Hepatocyte (in vitro differentiated cells): ENCODE measurements around the gene KANSL3.
"Not testable (repeated sequence)": the region's sequence is repeated elsewhere in the genome, so short reads cannot be mapped to it uniquely, and the experiment has no call there.

Source experiments
- EZH2 ChIP-seq: fragments of 200-600 bp; sonication (generic); IDR thresholded peaks from 2 replicates; pipeline ENCODE4 v1.6.1; 2016; ENCODE audit warnings: antibody characterized with exemption, mild to moderate bottlenecking, borderline replicate concordance
- EZH2phosphoT487 ChIP-seq: fragments of 200-600 bp; sonication (generic); IDR thresholded peaks from one replicate; pipeline ENCODE4 v1.6.1; 2018; ENCODE audit warnings: antibody characterized with exemption, mild to moderate bottlenecking, low read depth, moderate library complexity; ENCODE audit not compliant: unreplicated experiment, severe bottlenecking
- TF ChIP-seq, protein P1 (sequence below): fragments of 200-600 bp; sonication (generic); IDR thresholded peaks from 2 replicates; pipeline ENCODE4 v1.5.1; 2016; ENCODE audit warnings: antibody characterized with exemption, mild to moderate bottlenecking; ENCODE audit not compliant: poor library complexity

DNA sequence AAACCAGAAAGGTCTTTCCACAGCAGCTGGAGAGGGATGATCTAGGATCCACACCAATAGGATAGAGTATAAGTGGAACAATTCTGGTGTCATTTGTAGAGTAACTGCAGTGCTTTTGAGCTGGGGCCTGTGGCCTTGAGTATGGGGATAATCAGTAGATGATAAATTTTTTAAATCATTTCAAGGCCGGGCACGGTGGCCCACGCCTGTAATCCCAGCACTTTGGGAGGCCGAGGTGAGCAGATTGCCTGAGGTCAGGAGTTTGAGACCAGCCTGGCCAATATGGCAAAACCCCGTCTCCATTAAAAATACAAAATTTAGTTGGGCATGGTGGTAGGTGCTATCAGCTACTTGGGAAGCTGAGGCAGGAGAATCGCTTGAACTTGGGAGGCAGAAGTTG, 80.7 kb downstream of the KANSL3 start:
- TF ChIP-seq, protein P1, sequence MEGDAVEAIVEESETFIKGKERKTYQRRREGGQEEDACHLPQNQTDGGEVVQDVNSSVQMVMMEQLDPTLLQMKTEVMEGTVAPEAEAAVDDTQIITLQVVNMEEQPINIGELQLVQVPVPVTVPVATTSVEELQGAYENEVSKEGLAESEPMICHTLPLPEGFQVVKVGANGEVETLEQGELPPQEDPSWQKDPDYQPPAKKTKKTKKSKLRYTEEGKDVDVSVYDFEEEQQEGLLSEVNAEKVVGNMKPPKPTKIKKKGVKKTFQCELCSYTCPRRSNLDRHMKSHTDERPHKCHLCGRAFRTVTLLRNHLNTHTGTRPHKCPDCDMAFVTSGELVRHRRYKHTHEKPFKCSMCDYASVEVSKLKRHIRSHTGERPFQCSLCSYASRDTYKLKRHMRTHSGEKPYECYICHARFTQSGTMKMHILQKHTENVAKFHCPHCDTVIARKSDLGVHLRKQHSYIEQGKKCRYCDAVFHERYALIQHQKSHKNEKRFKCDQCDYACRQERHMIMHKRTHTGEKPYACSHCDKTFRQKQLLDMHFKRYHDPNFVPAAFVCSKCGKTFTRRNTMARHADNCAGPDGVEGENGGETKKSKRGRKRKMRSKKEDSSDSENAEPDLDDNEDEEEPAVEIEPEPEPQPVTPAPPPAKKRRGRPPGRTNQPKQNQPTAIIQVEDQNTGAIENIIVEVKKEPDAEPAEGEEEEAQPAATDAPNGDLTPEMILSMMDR, result not testable (repeated sequence)
- not testable (repeated sequence) for TF ChIP-seq EZH2, EZH2phosphoT487
